ENCODE data around the gene PIGL. TPM values are rescaled to one million over a fixed set of nuclear protein-coding genes. Genes with fewer than 3 reads are reported as not detected.
"Not testable (repeated sequence)": the region's sequence is repeated elsewhere in the genome, so short reads cannot be mapped to it uniquely, and the experiment has no call there.

PIGL gene
- total RNA-seq, 2 experiments from 2014 or later: 25.2 to 30.6 TPM

DNA sequence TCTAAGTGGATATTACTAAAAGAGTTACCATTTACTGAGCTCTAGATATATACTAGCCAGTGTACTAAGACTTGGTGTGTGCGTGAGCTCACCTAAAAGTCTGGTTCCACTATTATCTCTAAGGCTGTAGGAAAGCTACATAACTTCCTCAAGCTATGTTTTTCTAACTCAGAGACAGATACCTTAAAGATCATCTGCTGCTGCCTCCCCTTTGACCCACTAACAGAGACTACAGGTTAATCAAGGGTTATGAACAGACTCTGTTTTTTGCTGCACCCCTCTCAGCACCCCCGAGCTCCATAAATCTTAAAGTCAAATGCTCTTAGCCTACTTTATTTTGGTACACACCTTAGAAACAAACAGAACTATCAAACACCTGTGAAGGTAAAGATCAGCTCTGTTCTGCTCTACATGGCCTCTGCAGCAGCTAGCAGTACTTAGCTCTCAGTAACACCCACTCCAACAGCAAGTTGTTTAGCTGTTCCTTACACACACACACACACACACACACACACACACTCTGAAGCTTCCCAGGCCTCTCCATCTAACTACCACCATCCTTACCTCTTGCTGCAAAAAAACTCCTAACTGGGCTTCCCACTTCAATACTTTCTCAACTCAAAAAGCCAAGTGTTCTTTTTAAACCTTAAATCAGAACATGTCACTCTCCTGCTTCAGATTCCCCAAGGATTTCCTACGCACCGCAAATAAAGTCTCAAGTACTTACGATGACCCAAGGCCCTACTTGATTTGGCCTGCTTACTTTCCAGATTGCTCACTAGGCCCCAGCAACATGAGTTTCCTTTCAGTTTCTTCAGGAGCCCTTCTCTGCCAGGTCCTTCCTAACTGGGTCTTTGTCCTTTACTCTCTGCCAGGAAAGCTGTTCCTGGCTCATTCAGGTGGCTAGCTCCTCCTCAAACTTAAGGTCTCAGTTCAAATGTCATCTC is 14.2 kb upstream of the PIGL start:
- CTCF ChIA-PET: interaction anchor here (0.7 to 1.3 kb wide), 4 partner anchors 14 to 58 kb away, joined by 3 to 4 read pairs (median 3); partner anchors contain the start of gene PIGL
- peaks cover 42% of the 10 kb centered on the region for H3K4me1 Mint-ChIP-seq
- H3K36me3 Mint-ChIP-seq (ENCODE audit: low read depth); H3K27me3 Mint-ChIP-seq; H3K27ac Mint-ChIP-seq; H3K4me3 Mint-ChIP-seq; DNase-seq; H3K9me3 Mint-ChIP-seq; POLR2A ChIA-PET: not testable (repeated sequence)

DNA sequence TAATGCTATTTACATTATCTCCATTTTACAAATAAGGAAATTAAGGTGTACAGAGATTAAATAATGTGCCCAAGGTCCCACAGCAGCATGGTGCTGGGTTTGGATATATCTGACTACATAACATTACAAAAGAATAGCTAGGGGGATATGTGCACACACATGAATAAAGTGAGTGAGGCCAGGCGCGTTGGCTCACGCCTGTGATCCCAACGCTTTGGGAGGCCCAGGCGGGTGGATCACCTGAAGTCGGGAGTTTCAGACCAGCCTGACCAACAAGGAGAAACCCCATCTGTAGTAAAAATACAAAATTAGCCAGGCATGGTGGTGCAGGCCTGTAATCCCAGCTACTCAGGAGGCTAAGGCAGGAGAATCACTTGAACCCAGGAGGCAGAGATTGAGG is 12.2 kb upstream of the PIGL start:
- DNase-seq; H3K36me3 Mint-ChIP-seq (ENCODE audit: low read depth); H3K9me3 Mint-ChIP-seq; POLR2A ChIA-PET; H3K4me3 Mint-ChIP-seq; H3K27me3 Mint-ChIP-seq: not testable (repeated sequence)
- CTCF ChIA-PET: interaction anchor here (0.7 to 1.7 kb wide), 2 partner anchors 11 to 208 kb away, joined by 5 to 6 read pairs; partner anchors contain the start of gene NCOR1
- Mint-ChIP-seq H3K27ac (peak overlapping the region; percentile 31), H3K4me1 (peaks cover 37% of the 10 kb centered on the region)

DNA sequence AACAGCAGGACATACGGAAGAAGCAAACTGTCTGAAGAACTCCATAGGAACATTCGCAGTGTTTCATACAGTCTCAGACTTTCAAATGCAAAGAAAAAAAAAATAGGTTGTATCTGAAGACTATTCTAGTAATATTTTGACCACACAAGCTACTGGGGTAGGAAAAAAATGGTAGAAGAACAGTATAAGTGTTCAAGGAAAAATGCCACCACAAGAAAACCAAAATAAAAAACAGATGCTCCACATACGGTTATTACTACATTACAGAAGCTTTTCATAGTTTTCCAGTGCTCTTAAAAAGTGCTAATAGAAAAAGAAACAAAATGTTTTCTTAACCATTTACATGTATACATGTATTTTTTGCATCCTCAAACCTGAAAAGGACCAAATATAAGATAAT is 5.4 kb upstream of the PIGL start:
- Mint-ChIP-seq H3K27me3 (no peaks in the 10 kb centered on the region), H3K36me3 (ENCODE audit: low read depth) (no peaks in the 10 kb centered on the region), H3K27ac (no peak overlapping the region), H3K4me3 (no peak overlapping the region), H3K4me1 (peaks cover 38% of the 10 kb centered on the region), H3K9me3 (no peaks in the 10 kb centered on the region)
- ChIA-PET CTCF (interaction anchor here (0.6 kb wide), 1 partner anchor 572 kb away, joined by 3 read pairs; no protein-coding TSS in a partner anchor), POLR2A (no interaction called here)
- DNase-seq: no peak

DNA sequence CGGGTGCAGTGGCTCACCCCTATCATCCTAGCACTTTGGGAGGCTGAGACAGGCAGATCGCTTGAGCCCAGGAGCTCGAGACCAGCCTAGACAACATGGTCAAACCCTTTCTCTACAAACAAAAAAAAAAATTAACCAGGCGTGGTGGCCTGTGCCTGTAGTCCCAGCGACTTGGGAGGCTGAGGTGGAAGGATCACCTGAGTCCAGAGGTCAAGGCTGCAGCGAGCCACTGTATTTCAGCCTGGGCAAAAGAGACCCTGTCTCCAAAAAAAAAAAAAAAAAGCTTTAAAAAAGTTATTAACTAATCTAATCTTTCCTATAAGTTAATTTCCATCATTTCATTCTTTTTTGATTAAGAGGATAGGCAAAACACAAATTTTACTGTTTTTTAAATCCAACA is 4.2 kb upstream of the PIGL start:
- POLR2A ChIA-PET: no interaction called here
- Mint-ChIP-seq H3K36me3 (ENCODE audit: low read depth) (no peaks in the 10 kb centered on the region), H3K9me3 (no peaks in the 10 kb centered on the region), H3K27me3 (no peaks in the 10 kb centered on the region), H3K4me3 (peak overlapping the region; percentile 84), H3K4me1 (peaks cover 40% of the 10 kb centered on the region), H3K27ac (no peak overlapping the region)
- DNase-seq: no peak
- CTCF ChIA-PET: interaction anchor here (0.6 kb wide), 1 partner anchor 71 kb away, joined by 3 read pairs; no protein-coding TSS in a partner anchor

DNA sequence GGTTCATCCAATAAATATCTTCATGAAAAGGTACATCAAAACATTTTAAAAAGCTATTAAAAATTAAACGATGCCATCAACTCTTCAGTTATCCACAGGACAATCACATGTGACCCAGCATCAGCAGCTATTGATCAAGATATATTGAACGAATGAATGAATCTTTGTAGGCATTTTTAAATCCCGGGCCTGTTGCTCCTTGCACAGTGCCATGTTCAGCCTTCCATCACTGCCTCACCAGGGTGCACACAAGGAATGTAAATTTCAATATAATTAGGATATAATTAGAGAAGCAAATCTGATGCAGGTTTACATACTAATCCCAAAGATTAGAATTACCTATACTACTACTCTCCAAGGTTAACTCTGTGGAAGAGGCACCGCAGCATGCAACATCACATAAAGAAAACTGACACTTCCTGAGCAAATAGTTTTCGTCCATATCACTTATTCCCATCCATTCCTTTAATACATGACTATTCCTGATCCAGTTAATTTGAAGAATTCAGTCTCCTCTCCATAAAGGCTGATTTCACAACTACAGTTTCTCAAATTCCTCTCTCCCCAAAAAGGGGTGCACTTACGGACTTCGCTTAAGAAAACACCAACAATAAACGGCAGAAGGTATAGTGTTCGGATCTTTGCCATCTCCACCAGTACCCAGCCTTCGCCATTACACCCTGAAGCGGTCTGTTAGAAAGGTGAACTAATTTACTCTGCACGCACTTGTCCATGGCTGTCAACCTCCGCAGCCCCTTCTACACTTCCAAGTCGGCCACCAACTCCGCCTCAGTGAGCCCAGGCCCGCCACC is 2.6 kb upstream of the PIGL start:
- H3K9me3 Mint-ChIP-seq: no peaks in the 10 kb centered on the region
- H3K4me3 Mint-ChIP-seq: peak overlapping the region; percentile 84
- CTCF ChIA-PET: interaction anchor here (1.3 to 1.9 kb wide), 4 partner anchors 9 to 71 kb away, joined by 3 to 6 read pairs (median 4); no protein-coding TSS in a partner anchor
- POLR2A ChIA-PET: interaction anchor here (0.5 to 0.7 kb wide), 2 partner anchors 16 to 92 kb away, joined by 3 to 4 read pairs; no protein-coding TSS in a partner anchor
- H3K27me3 Mint-ChIP-seq: no peaks in the 10 kb centered on the region
- no peaks in the 10 kb centered on the region for H3K36me3 Mint-ChIP-seq (ENCODE audit: low read depth)
- no peak for DNase-seq
- peak overlapping the region; percentile 79 for H3K27ac Mint-ChIP-seq
- H3K4me1 Mint-ChIP-seq: peaks cover 45% of the 10 kb centered on the region

DNA sequence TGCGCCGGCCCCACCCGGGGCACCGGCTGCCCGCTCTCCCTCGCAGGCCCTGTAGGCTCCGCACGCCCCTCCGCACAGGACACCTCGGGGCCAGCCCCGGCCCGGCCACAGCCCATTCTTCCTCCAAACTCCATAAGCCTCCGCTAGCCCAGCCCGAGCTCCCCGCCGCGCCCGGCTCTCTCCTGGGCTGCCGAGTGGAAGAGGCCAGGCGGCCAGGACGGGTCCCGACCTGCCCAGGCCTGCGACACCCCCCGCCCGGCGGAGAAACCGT is 2.1 kb upstream of the PIGL start:
- Mint-ChIP-seq H3K27ac (peak overlapping the region; percentile 79), H3K36me3 (ENCODE audit: low read depth) (no peaks in the 10 kb centered on the region), H3K4me3 (peak overlapping the region; percentile 84), H3K9me3 (no peaks in the 10 kb centered on the region), H3K4me1 (peaks cover 45% of the 10 kb centered on the region), H3K27me3 (no peaks in the 10 kb centered on the region)
- ChIA-PET POLR2A (no interaction called here), CTCF (interaction anchor here (1.3 to 1.9 kb wide), 3 partner anchors 9 to 16 kb away, joined by 3 to 6 read pairs (median 4); no protein-coding TSS in a partner anchor)
- peak; percentile 16 for DNase-seq

DNA sequence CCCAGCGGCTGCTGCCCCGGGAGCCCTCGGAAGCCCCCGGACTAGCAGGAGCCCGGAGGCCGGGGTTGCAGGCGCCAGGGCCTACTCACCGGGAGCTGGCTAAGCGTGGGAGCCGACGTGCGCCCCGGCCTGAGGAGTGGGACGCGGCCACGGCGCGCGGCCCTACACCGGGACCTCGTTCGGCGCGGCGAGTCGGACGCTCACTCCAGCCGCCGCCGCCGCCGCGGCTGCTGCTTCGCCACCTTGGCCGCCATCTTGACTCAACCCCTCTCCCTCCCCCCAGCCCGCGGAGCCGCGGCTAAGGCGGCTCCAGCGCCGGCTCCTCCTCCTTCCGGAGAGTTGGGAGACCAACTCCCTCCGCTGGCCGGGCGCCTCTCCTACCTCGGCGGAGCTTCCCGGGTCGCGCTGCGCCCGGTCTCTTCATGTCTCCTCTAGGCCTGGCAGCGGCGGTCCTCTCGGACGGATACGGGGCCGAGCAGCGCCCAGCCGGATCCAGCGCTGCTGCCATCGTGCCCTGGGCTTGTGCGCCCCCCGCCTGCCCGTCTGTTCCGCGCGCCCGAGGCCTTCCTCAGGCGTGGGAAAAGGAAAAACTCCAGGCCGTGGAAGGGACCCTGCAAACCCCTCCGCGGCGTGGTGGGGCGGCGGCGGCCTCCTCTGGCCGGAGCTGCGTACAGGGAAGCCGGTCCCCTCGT is 1.6 kb upstream of the PIGL start, which contains the start of gene NCOR1:
Gene NCOR1, minus strand, starts transcription at position 262 of the 692 bp plus-strand sequence. CDS start 20,965 bp downstream, outside the sequence.
- H3K4me1 Mint-ChIP-seq: peaks cover 45% of the 10 kb centered on the region
- no peaks in the 10 kb centered on the region for H3K36me3 Mint-ChIP-seq (ENCODE audit: low read depth)
- no peaks in the 10 kb centered on the region for H3K27me3 Mint-ChIP-seq
- peak within 1 kb of the TSS; percentile 95 for H3K4me3 Mint-ChIP-seq
- ChIA-PET POLR2A (no interaction called here), CTCF (interaction anchor here (1.3 to 1.9 kb wide), 3 partner anchors 10 to 16 kb away, joined by 3 to 6 read pairs (median 4); no protein-coding TSS in a partner anchor)
- H3K27ac Mint-ChIP-seq: peak within 1 kb of the TSS; percentile 86
- peak; percentile 92 for DNase-seq
- H3K9me3 Mint-ChIP-seq: no peaks in the 10 kb centered on the region

DNA sequence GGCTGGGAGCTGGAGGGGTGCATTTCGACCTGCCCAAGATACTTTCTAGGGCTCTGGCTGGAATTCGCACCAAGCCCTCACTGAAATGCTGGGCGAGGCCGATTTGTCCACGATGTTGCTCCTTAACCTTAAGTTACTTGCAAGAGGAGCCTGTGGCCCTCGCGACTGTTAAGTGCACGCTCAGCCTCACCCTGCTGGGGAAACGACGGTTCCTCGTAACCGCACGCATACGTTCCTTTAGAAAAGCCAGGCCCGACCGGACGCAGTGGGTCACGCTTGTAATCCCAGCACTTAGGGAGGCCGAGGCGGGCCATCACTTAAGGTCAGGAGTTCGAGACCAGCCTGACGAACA is 1.1 kb upstream of the PIGL start:
- DNase-seq: peak; percentile 18
- ChIA-PET CTCF (interaction anchor here (1.2 to 1.9 kb wide), 5 partner anchors 10 to 15 kb away, joined by 3 to 6 read pairs (median 4); no protein-coding TSS in a partner anchor), POLR2A (no interaction called here)
- peaks cover 45% of the 10 kb centered on the region for H3K4me1 Mint-ChIP-seq
- H3K27me3 Mint-ChIP-seq: no peaks in the 10 kb centered on the region
- H3K27ac Mint-ChIP-seq: peak overlapping the region; percentile 86
- no peaks in the 10 kb centered on the region for H3K36me3 Mint-ChIP-seq (ENCODE audit: low read depth)
- H3K4me3 Mint-ChIP-seq: peak overlapping the region; percentile 95
- no peaks in the 10 kb centered on the region for H3K9me3 Mint-ChIP-seq

DNA sequence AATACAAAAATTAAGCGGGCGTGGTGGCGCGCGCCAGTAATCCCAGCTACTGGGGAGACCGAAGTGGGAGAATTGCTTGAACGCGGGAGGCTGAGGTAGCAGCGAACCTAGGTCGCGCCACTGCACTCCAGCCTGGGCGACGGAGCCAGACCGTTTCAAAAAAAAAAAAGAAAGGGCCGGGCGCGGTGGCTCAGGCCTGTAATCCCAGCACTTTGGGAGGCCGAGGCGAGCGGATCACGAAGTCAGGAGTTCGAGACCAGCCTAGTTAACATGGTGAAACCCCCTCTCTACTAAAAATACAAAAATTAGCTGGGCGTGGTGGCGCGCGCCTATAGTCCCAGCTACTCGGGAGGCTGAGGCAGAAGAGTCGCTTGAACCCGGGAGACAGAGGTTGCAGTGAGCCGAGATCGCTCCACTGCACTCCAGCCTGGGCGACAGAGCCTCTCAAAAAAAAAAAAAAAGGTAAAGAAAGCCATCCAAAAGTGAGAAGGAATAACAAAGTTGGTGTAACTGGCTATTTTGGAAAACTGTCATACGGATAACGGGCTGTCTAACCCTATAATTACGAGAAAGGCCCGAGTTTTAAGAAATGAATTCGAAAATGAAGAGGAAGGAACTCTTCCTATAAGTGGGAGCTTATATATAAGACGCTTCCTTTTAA is 539 bp upstream of the PIGL start:
- not testable (repeated sequence) for H3K36me3 Mint-ChIP-seq (ENCODE audit: low read depth); DNase-seq; H3K27me3 Mint-ChIP-seq; H3K9me3 Mint-ChIP-seq
- CTCF ChIA-PET: interaction anchor here (1.2 to 1.9 kb wide), 3 partner anchors 11 to 14 kb away, joined by 3 to 6 read pairs (median 5); no protein-coding TSS in a partner anchor
- Mint-ChIP-seq H3K4me3 (peak overlapping the region; percentile 95), H3K27ac (peak overlapping the region; percentile 86), H3K4me1 (peaks cover 42% of the 10 kb centered on the region)
- POLR2A ChIA-PET: interaction anchor here (0.6 kb wide), 1 partner anchor 34 kb away, joined by 3 read pairs; no protein-coding TSS in a partner anchor

DNA sequence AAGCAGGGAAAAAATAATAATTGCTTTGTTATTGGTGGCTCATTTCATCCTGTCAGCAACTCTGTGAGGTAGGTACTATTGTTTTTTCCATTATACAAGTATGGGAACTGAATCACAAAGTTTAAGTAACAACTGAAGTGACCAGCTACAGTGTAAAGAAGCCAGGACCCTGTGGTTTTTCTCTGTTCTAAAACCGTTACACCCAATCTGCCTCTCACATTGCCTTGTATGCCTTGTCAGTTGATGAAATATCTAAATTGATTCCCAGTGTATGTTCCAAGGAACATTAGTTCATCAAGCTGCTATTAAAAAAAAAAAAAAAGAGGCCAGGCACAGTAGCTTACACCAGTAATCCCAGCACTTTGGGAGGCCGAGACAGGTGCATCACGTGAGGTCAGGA is 5.4 kb downstream of the PIGL start:
- H3K4me3 Mint-ChIP-seq: no peak overlapping the region
- H3K27me3 Mint-ChIP-seq: no peaks in the 10 kb centered on the region
- ChIA-PET POLR2A (no interaction called here), CTCF (interaction anchor here (0.6 kb wide), 1 partner anchor 13 kb away, joined by 3 read pairs; no protein-coding TSS in a partner anchor)
- peaks cover 1% of the 10 kb centered on the region for H3K36me3 Mint-ChIP-seq (ENCODE audit: low read depth)
- H3K4me1 Mint-ChIP-seq: peaks cover 14% of the 10 kb centered on the region
- no peaks in the 10 kb centered on the region for H3K9me3 Mint-ChIP-seq
- no peak overlapping the region for H3K27ac Mint-ChIP-seq
- DNase-seq: no peak

DNA sequence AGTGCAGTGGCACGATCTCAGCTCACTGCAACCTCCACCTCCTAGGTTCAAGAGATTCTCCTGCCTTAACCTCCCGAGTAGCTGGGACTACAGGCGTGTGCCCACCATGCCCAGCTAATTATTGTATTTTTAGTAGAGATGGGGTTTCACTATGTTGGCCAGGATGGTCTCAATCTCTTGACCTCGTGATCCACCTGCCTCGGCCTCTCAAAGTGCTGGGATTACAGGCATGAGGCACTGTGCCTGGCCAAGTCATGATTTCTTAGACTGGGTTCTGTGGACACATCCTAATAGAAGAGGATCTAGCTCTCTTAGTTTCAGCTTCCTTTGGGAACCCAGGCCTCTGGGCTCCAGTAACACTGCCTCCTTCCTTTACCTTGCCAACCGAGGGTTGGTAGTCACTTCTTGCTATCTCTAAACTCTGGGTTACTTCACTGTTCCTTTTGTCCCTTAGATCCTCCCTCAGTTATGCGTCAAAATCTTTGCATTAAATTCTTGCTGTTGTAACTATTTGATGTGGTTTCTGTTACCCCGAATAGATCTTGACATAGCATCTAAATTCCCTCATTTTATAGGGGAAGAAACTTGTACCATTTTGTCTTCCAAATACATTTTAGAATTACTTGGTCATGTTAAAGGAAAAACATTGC is 13.0 kb downstream of the PIGL start:
- peak overlapping the region; percentile 1 for H3K4me3 Mint-ChIP-seq
- ChIA-PET CTCF (interaction anchor here (0.6 to 2.2 kb wide), 4 partner anchors 13 to 59 kb away, joined by 3 to 5 read pairs (median 4); partner anchors contain the start of gene PIGL), POLR2A (interaction anchor here (0.6 kb wide), 1 partner anchor 16 kb away, joined by 4 read pairs; no protein-coding TSS in a partner anchor)
- H3K9me3 Mint-ChIP-seq; DNase-seq; H3K36me3 Mint-ChIP-seq (ENCODE audit: low read depth); H3K27me3 Mint-ChIP-seq: not testable (repeated sequence)
- peak overlapping the region; percentile 78 for H3K27ac Mint-ChIP-seq
- H3K4me1 Mint-ChIP-seq: peaks cover 17% of the 10 kb centered on the region
